HG03378 (cell line): ENCODE results near the gene CBLC.
"Not testable (repeated sequence)": the region's sequence is repeated elsewhere in the genome, so short reads cannot be mapped to it uniquely, and the experiment has no call there.

ENCODE experiments used
- ATAC-seq: cut with Tn5 transposase; IDR thresholded peaks from one replicate; pipeline ENCODE4 v1.9.1; 2021; ENCODE audit warnings: mild to moderate bottlenecking, moderate library complexity; ENCODE audit not compliant: unreplicated experiment

The CBLC gene

GRCh38 chr19:44765033-44765948, 12.4 kb upstream of the CBLC start:
- no peak for ATAC-seq

GRCh38 chr19:44765949-44766335, 11.7 kb upstream of the CBLC start:
- no peak for ATAC-seq

GRCh38 chr19:44767295-44768180, 10.2 kb upstream of the CBLC start:
- no peak for ATAC-seq

GRCh38 chr19:44770550-44771257, 7.0 kb upstream of the CBLC start:
- ATAC-seq: peak; percentile 81

- ATAC-seq: not testable (repeated sequence)
Observed at GRCh38 chr19:44772144-44772543, 5.5 kb upstream of the CBLC start.

- ATAC-seq: no peak
Observed at GRCh38 chr19:44772959-44773358, 4.7 kb upstream of the CBLC start.

GRCh38 chr19:44775676-44776240, 1.9 kb upstream of the CBLC start:
- ATAC-seq: no peak

GRCh38 chr19:44776402-44777096, 1.1 kb upstream of the CBLC start:
- no peak for ATAC-seq

GRCh38 chr19:44779150-44779549, 1.5 kb downstream of the CBLC start:
- no peak for ATAC-seq

- ATAC-seq: not testable (repeated sequence)
Observed at GRCh38 chr19:44781694-44782093, 4.0 kb downstream of the CBLC start.

GRCh38 chr19:44782729-44783128, 5.0 kb downstream of the CBLC start:
- ATAC-seq: no peak

GRCh38 chr19:44783545-44783944, 5.9 kb downstream of the CBLC start:
- no peak for ATAC-seq

- no peak for ATAC-seq
Observed at GRCh38 chr19:44785271-44785670, 7.6 kb downstream of the CBLC start.

GRCh38 chr19:44785993-44786392, 8.3 kb downstream of the CBLC start:
- no peak for ATAC-seq

- no peak for ATAC-seq
Observed at GRCh38 chr19:44788971-44789370, 11.3 kb downstream of the CBLC start.

GRCh38 chr19:44789943-44790483, 12.3 kb downstream of the CBLC start:
- no peak for ATAC-seq

GRCh38 chr19:44792281-44792680, 14.6 kb downstream of the CBLC start:
- no peak for ATAC-seq

- no peak for ATAC-seq
Observed at GRCh38 chr19:44794610-44795009, 16.9 kb downstream of the CBLC start.

- no peak for ATAC-seq
Observed at GRCh38 chr19:44795398-44795987, 17.8 kb downstream of the CBLC start.
